ENCODE results near the gene MYO1E. TPM values are rescaled to one million over a fixed set of nuclear protein-coding genes. Genes with fewer than 3 reads are reported as not detected.

The MYO1E gene
- total and polyA plus RNA-seq, 4 donors, result 20.9 to 84.2 (median 52.4) TPM

GRCh38 chr15:59326856-59327255 lies 45.8 kb downstream of the MYO1E start:
- no peak for ATAC-seq (ENCODE audit: insufficient read depth, low FRiP score)
- WGBS, 2 donors, result 81 to 83% methylated on average over 6 of the region's 6 CpGs
- no peaks in the 10 kb centered on the region for H3K9me3 ChIP-seq (ENCODE audit: control insufficient read depth in 4 of 4, insufficient read depth in 3 of 4, low read length in 3 of 4)

GRCh38 chr15:59322056-59322759 lies 50.5 kb downstream of the MYO1E start:
- no peak overlapping the region for H3K4me3 ChIP-seq
- 81 to 83% methylated on average over 2 of the region's 2 CpGs for WGBS, 2 donors
- H3K9ac ChIP-seq (ENCODE audit: insufficient read depth in 1 of 2, low read length in 2 of 2), result no peak overlapping the region
- peaks cover 0 to 3% (median 0%) of the 10 kb centered on the region in 4 donors for H3K9me3 ChIP-seq (ENCODE audit: control insufficient read depth in 4 of 4, insufficient read depth in 3 of 4, low read length in 3 of 4)
- DNase-seq, result peak in 2 of 3 donors; percentile 11 to 50
- no peaks in the 10 kb centered on the region for H3K36me3 ChIP-seq (ENCODE audit: control insufficient read depth in 4 of 4, insufficient read depth in 4 of 4, low read length in 4 of 4)
- no peak overlapping the region for H3K27ac ChIP-seq (ENCODE audit: low read depth in 1 of 2, low read length in 1 of 2)
- H3K4me1 ChIP-seq (ENCODE audit: control insufficient read depth in 5 of 5, insufficient read depth in 5 of 5, low read length in 5 of 5), result peaks cover 0 to 5% (median 0%) of the 10 kb centered on the region in 5 donors
- no peak for TF ChIP-seq CTCF (IDR thresholded peaks at IDR 0.05; ENCODE audit: control extremely low read depth, extremely low read depth)
- no peaks in the 10 kb centered on the region for H3K27me3 ChIP-seq (ENCODE audit: control insufficient read depth in 3 of 3, insufficient read depth in 3 of 3, low read length in 2 of 3)
- peak; percentile 66 for ATAC-seq (ENCODE audit: insufficient read depth, low FRiP score)

More at GRCh38 chr15:59326856-59327255, 45.8 kb downstream of the MYO1E start:
- H3K27ac ChIP-seq (ENCODE audit: low read depth in 1 of 2, low read length in 1 of 2), result no peak overlapping the region
- H3K27me3 ChIP-seq (ENCODE audit: control insufficient read depth in 3 of 3, insufficient read depth in 3 of 3, low read length in 2 of 3), result no peaks in the 10 kb centered on the region
- no peak overlapping the region for H3K4me3 ChIP-seq
- H3K9ac ChIP-seq (ENCODE audit: insufficient read depth in 1 of 2, low read length in 2 of 2), result no peak overlapping the region
- TF ChIP-seq CTCF (IDR thresholded peaks at IDR 0.05; ENCODE audit: control extremely low read depth, extremely low read depth), result no peak
- no peaks in the 10 kb centered on the region for H3K36me3 ChIP-seq (ENCODE audit: control insufficient read depth in 4 of 4, insufficient read depth in 4 of 4, low read length in 4 of 4)
- no peak for DNase-seq
- peaks cover 0 to 11% (median 3%) of the 10 kb centered on the region in 5 donors for H3K4me1 ChIP-seq (ENCODE audit: control insufficient read depth in 5 of 5, insufficient read depth in 5 of 5, low read length in 5 of 5)

- Histone ChIP-seq H3K9ac (ENCODE audit: insufficient read depth in 1 of 2, low read length in 2 of 2) (no peak overlapping the region), H3K27me3 (ENCODE audit: control insufficient read depth in 3 of 3, insufficient read depth in 3 of 3, low read length in 2 of 3) (no peaks in the 10 kb centered on the region), H3K9me3 (ENCODE audit: control insufficient read depth in 4 of 4, insufficient read depth in 3 of 4, low read length in 3 of 4) (peaks cover 0 to 3% (median 0%) of the 10 kb centered on the region in 4 donors), H3K4me3 (no peak overlapping the region), H3K4me1 (ENCODE audit: control insufficient read depth in 5 of 5, insufficient read depth in 5 of 5, low read length in 5 of 5) (peaks cover 0 to 7% (median 0%) of the 10 kb centered on the region in 5 donors), H3K36me3 (ENCODE audit: control insufficient read depth in 4 of 4, insufficient read depth in 4 of 4, low read length in 4 of 4) (no peaks in the 10 kb centered on the region), H3K27ac (ENCODE audit: low read depth in 1 of 2, low read length in 1 of 2) (no peak overlapping the region)
- no peak for DNase-seq
- WGBS, 2 donors, result 96% methylated on average over 4 of the region's 4 CpGs
- no peak for TF ChIP-seq CTCF (IDR thresholded peaks at IDR 0.05; ENCODE audit: control extremely low read depth, extremely low read depth)
- ATAC-seq (ENCODE audit: insufficient read depth, low FRiP score), result no peak
These were observed 51.5 kb downstream of the MYO1E start for GRCh38 chr15:59321000-59321689.

All from lung (tissue), 12 donors.